IPS-15b (cell line): Measurements from ENCODE around the gene LAMC3.

Experiments
- H3K27me3 ChIP-seq: one replicate; pipeline ENCODE4 v1.6.1; 2013; ENCODE audit warnings: low read length; ENCODE audit not compliant: control insufficient read depth, insufficient read depth
- H3K36me3 ChIP-seq: one replicate; pipeline ENCODE4 v1.6.1; 2013; ENCODE audit warnings: low read length; ENCODE audit not compliant: control insufficient read depth, insufficient read depth
- H3K4me1 ChIP-seq: one replicate; pipeline ENCODE4 v1.6.1; 2013; ENCODE audit warnings: mild to moderate bottlenecking, low read length; ENCODE audit not compliant: control insufficient read depth, insufficient read depth
- H3K4me3 ChIP-seq: one replicate; pipeline ENCODE4 v1.5.1; 2013; ENCODE audit warnings: low read depth, low read length
- H3K9ac ChIP-seq: one replicate; pipeline ENCODE4 v1.6.1; 2013; ENCODE audit warnings: low read depth, mild to moderate bottlenecking, low read length
- H3K9me3 ChIP-seq: one replicate; pipeline ENCODE4 v1.6.1; 2013; ENCODE audit warnings: mild to moderate bottlenecking, low read length; ENCODE audit not compliant: control insufficient read depth, insufficient read depth

The LAMC3 gene

GRCh38 chr9:130988400-130988747, 20.6 kb upstream of the LAMC3 start:
- Histone ChIP-seq H3K27me3 (no peaks in the 10 kb centered on the region), H3K4me3 (no peak overlapping the region), H3K4me1 (peaks cover 3% of the 10 kb centered on the region), H3K9me3 (no peaks in the 10 kb centered on the region), H3K9ac (no peak overlapping the region), H3K36me3 (no peaks in the 10 kb centered on the region)

DNA sequence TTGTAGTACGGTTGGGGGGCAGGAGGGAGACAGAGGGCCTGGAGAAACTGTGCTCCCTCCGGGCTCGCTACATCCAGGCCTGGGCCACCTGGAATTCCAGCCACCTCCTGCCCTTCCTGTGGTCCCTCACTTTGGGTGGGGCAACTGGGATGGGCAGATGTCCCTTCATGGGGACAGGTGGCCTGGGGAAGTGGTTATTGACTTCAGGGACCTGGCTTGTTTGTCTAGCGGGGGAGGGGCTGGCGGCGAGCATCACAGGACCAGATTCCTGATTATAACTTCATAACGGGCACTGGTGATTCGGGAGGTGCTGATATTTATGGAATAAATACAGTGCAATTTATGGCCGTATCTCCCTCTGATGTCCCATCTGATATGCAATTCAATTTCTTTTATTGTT, 20.1 kb upstream of the LAMC3 start:
- H3K27me3 ChIP-seq = no peaks in the 10 kb centered on the region

GRCh38 chr9:130989391-130989790, 19.6 kb upstream of the LAMC3 start:
- Histone ChIP-seq H3K4me3 (no peak overlapping the region), H3K9me3 (no peaks in the 10 kb centered on the region), H3K36me3 (no peaks in the 10 kb centered on the region), H3K9ac (no peak overlapping the region), H3K4me1 (peaks cover 3% of the 10 kb centered on the region), H3K27me3 (no peaks in the 10 kb centered on the region)

More for the DNA sequence above, 20.1 kb upstream of the LAMC3 start:
- H3K9ac ChIP-seq = no peak overlapping the region
- H3K4me1 ChIP-seq = peaks cover 3% of the 10 kb centered on the region
- no peaks in the 10 kb centered on the region for H3K36me3 ChIP-seq
- no peaks in the 10 kb centered on the region for H3K9me3 ChIP-seq
- H3K4me3 ChIP-seq = no peak overlapping the region

DNA sequence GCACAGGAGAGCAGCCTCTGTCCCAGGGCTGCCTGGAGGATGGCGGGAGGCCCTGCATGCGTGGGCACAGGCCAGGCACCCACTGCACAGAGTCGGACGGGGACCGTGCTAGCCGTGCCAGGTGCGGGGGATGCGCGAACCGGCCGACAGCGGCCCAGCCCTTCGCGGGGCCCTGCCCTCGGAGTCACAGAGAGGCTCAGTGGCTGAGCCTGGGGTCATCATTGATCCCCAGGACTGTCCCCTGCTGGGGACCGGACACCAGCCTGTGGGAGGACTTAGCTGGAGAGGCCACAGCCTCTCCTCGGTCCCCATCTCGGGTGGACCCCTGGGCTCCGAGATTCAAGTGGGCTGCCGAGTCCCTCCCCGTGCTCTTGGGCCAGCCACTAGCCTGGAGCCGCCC, 19.1 kb upstream of the LAMC3 start:
- no peaks in the 10 kb centered on the region for H3K36me3 ChIP-seq
- no peak overlapping the region for H3K4me3 ChIP-seq
- H3K9me3 ChIP-seq = no peaks in the 10 kb centered on the region
- H3K9ac ChIP-seq = no peak overlapping the region
- no peaks in the 10 kb centered on the region for H3K27me3 ChIP-seq
- H3K4me1 ChIP-seq = peaks cover 3% of the 10 kb centered on the region

GRCh38 chr9:130990306-130990977, 18.5 kb upstream of the LAMC3 start:
- H3K4me3 ChIP-seq = no peak overlapping the region
- no peaks in the 10 kb centered on the region for H3K9me3 ChIP-seq
- H3K9ac ChIP-seq = no peak overlapping the region
- H3K27me3 ChIP-seq = no peaks in the 10 kb centered on the region
- peaks cover 3% of the 10 kb centered on the region for H3K4me1 ChIP-seq
- H3K36me3 ChIP-seq = no peaks in the 10 kb centered on the region

- no peaks in the 10 kb centered on the region for H3K27me3 ChIP-seq
- no peak overlapping the region for H3K9ac ChIP-seq
- no peaks in the 10 kb centered on the region for H3K9me3 ChIP-seq
- no peaks in the 10 kb centered on the region for H3K36me3 ChIP-seq
- H3K4me1 ChIP-seq = peaks cover 3% of the 10 kb centered on the region
- H3K4me3 ChIP-seq = no peak overlapping the region
Observed at GRCh38 chr9:130990978-130991777, 17.8 kb upstream of the LAMC3 start.

- Histone ChIP-seq H3K4me1 (peaks cover 3% of the 10 kb centered on the region), H3K27me3 (no peaks in the 10 kb centered on the region)
Observed at GRCh38 chr9:130991778-130992681, 16.9 kb upstream of the LAMC3 start.

GRCh38 chr9:130992682-130993032, 16.3 kb upstream of the LAMC3 start:
- peaks cover 3% of the 10 kb centered on the region for H3K4me1 ChIP-seq
- no peak overlapping the region for H3K9ac ChIP-seq
- no peaks in the 10 kb centered on the region for H3K27me3 ChIP-seq
- no peaks in the 10 kb centered on the region for H3K9me3 ChIP-seq
- no peaks in the 10 kb centered on the region for H3K36me3 ChIP-seq
- no peak overlapping the region for H3K4me3 ChIP-seq

More at GRCh38 chr9:130991778-130992681, 16.9 kb upstream of the LAMC3 start:
- Histone ChIP-seq H3K9ac (no peak overlapping the region), H3K4me3 (no peak overlapping the region), H3K9me3 (no peaks in the 10 kb centered on the region), H3K36me3 (no peaks in the 10 kb centered on the region)

GRCh38 chr9:130993303-130994030, 15.5 kb upstream of the LAMC3 start:
- no peaks in the 10 kb centered on the region for H3K36me3 ChIP-seq
- H3K27me3 ChIP-seq = no peaks in the 10 kb centered on the region
- H3K4me1 ChIP-seq = peaks cover 3% of the 10 kb centered on the region
- H3K9me3 ChIP-seq = no peaks in the 10 kb centered on the region
- H3K9ac ChIP-seq = no peak overlapping the region
- H3K4me3 ChIP-seq = no peak overlapping the region

DNA sequence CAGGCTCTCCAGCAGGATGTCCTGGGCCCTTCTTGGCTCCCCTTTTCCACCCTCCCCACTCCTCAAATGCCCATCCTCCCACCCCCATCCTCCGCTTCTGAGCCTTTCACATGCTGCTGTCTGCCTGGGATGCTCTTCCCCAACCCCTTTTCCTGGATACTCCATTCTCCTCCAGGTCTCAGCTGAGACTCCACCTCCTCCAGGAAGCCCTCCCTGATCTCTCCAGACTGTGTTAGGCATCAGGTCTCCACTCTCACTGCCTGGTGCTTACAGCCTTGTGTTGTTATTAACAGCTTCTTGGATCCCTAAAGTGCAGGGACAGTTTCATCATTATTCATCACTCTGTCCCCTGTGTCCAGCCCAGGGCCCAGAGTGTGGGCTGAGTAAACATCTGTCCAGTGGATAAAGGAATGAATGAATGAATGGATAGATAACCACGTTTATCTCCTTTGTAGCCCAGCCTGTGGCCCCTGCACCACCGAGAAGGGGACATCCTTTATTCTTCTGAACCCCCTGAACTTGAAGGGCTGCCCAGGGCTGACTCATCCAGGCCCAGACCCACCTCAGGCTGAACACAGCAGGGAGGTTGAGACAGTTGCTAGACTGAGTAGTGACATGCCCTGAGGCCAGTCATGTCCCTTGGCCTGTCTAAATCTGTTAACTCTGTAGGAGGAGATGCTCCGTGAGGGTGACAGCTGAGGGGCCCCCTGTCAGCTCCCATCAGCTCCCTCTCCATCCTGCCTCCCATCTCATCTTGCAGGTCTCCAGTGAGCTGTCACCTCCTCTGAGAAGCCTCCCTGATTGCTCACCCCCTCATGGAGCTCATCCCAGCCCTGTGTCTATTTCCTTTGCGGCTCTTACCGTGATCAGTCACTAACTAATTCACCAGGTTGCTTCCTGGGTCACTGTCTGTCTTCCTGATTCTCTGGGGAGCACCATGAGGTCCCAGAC, 14.6 kb upstream of the LAMC3 start:
- Histone ChIP-seq H3K9me3 (no peaks in the 10 kb centered on the region), H3K36me3 (no peaks in the 10 kb centered on the region), H3K9ac (no peak overlapping the region), H3K4me3 (no peak overlapping the region), H3K27me3 (peaks cover 7% of the 10 kb centered on the region), H3K4me1 (peaks cover 3% of the 10 kb centered on the region)
